ENCODE measurements around the gene ASIC3. TPM values are rescaled to one million over a fixed set of nuclear protein-coding genes. Genes with fewer than 3 reads are reported as not detected.

ASIC3 gene
- polyA plus RNA-seq, 3 donors, result 2.0 TPM; not detected in 2

DNA sequence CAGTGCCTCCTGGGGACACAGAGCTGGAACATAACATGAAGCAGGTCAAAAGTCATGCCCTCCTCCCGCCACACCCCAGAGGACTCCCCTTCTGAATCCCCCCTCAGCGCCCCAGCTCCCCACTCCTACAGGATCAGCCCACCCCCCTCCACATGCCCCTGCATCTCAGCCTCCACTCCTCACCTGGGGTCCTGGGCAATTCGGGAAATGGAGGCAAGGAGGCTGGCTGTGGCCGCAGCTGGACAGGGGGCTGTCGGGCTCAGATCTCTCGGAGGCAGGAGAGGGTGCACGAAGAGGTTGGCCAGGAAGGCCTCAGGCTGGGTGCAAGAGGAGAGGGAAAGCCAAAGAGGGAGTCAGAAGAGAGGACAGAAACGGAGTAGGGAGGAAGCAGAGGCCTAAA, 31.8 kb upstream of the ASIC3 start:
- Histone ChIP-seq H3K36me3 (replicated peaks in 1 of 2; ENCODE audit: control insufficient read depth in 1 of 2, insufficient read depth in 2 of 2, low read length in 2 of 2) (no peaks in the 10 kb centered on the region), H2AFZ (ENCODE audit: insufficient read depth, low read depth, low read length, poor library complexity, severe bottlenecking) (no peak overlapping the region), H3K9me3 (replicated peaks in 1 of 2; ENCODE audit: control insufficient read depth in 1 of 2, insufficient read depth in 1 of 2, low read length in 2 of 2) (peaks cover 0 to 6% of the 10 kb centered on the region in 2 donors), H4K20me1 (ENCODE audit: insufficient read depth, low read length) (no peaks in the 10 kb centered on the region), H3K4me3 (replicated peaks in 1 of 3; ENCODE audit: low read depth in 2 of 3, low read length in 3 of 3) (no peak overlapping the region), H3K79me2 (ENCODE audit: insufficient read depth, low read length) (no peaks in the 10 kb centered on the region), H3K27ac (ENCODE audit: low read depth in 1 of 2, low read length in 2 of 2) (no peak overlapping the region), H3K4me2 (replicated peaks; ENCODE audit: extremely low read depth, low read length, poor library complexity, severe bottlenecking) (no peak overlapping the region), H3K27me3 (ENCODE audit: control insufficient read depth in 2 of 2, insufficient read depth in 2 of 2, low read length in 2 of 2) (peaks cover 25 to 68% of the 10 kb centered on the region in 2 donors), H3K4me1 (ENCODE audit: control insufficient read depth in 1 of 2, insufficient read depth in 2 of 2, low read length in 2 of 2) (peaks cover 31 to 52% of the 10 kb centered on the region in 2 donors), H3K9ac (ENCODE audit: insufficient read depth, low read length, poor library complexity, severe bottlenecking) (no peak overlapping the region)
- peaks cover 46% of the 10 kb centered on the region for H3K4me1 Mint-ChIP-seq
- peak overlapping the region in 1 of 7 donors; percentile 50 for H3K27ac Mint-ChIP-seq
- H3K36me3 Mint-ChIP-seq, result peaks cover 3 to 6% of the 10 kb centered on the region in 2 donors
- WGBS (ENCODE audit: insufficient coverage), result 89% methylated on average over 7 of the region's 8 CpGs
- peaks cover 0 to 22% (median 5%) of the 10 kb centered on the region in 7 donors for H3K9me3 Mint-ChIP-seq
- DNase-seq, result no peak
- peaks cover 67 to 95% (median 78%) of the 10 kb centered on the region in 3 donors for H3K27me3 Mint-ChIP-seq (ENCODE audit: low read depth in 3 of 3)
- intact Hi-C loops (cut with micrococcal nuclease), result loop anchor here in 1 of 2 donors (5.0 kb wide), 1 partner anchor 96 kb away; no protein-coding TSS in a partner anchor
- peak overlapping the region in 1 of 2 donors; percentile 42 for H3K4me3 Mint-ChIP-seq
- TF ChIP-seq, protein P1, sequence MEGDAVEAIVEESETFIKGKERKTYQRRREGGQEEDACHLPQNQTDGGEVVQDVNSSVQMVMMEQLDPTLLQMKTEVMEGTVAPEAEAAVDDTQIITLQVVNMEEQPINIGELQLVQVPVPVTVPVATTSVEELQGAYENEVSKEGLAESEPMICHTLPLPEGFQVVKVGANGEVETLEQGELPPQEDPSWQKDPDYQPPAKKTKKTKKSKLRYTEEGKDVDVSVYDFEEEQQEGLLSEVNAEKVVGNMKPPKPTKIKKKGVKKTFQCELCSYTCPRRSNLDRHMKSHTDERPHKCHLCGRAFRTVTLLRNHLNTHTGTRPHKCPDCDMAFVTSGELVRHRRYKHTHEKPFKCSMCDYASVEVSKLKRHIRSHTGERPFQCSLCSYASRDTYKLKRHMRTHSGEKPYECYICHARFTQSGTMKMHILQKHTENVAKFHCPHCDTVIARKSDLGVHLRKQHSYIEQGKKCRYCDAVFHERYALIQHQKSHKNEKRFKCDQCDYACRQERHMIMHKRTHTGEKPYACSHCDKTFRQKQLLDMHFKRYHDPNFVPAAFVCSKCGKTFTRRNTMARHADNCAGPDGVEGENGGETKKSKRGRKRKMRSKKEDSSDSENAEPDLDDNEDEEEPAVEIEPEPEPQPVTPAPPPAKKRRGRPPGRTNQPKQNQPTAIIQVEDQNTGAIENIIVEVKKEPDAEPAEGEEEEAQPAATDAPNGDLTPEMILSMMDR (IDR thresholded peaks at IDR 0.05), result no peak

- H3K27ac Mint-ChIP-seq, result no peak overlapping the region
- DNase-seq, result no peak
- Histone ChIP-seq H3K79me2 (ENCODE audit: insufficient read depth, low read length) (no peaks in the 10 kb centered on the region), H3K4me3 (replicated peaks in 1 of 3; ENCODE audit: low read depth in 2 of 3, low read length in 3 of 3) (no peak overlapping the region), H3K27ac (ENCODE audit: low read depth in 1 of 2, low read length in 2 of 2) (no peak overlapping the region), H3K9ac (ENCODE audit: insufficient read depth, low read length, poor library complexity, severe bottlenecking) (no peak overlapping the region), H3K4me2 (replicated peaks; ENCODE audit: extremely low read depth, low read length, poor library complexity, severe bottlenecking) (no peak overlapping the region), H3K36me3 (replicated peaks in 1 of 2; ENCODE audit: control insufficient read depth in 1 of 2, insufficient read depth in 2 of 2, low read length in 2 of 2) (no peaks in the 10 kb centered on the region), H4K20me1 (ENCODE audit: insufficient read depth, low read length) (no peaks in the 10 kb centered on the region), H3K9me3 (replicated peaks in 1 of 2; ENCODE audit: control insufficient read depth in 1 of 2, insufficient read depth in 1 of 2, low read length in 2 of 2) (peaks cover 0 to 6% of the 10 kb centered on the region in 2 donors), H3K27me3 (ENCODE audit: control insufficient read depth in 2 of 2, insufficient read depth in 2 of 2, low read length in 2 of 2) (peaks cover 25 to 65% of the 10 kb centered on the region in 2 donors), H3K4me1 (ENCODE audit: control insufficient read depth in 1 of 2, insufficient read depth in 2 of 2, low read length in 2 of 2) (peaks cover 31 to 50% of the 10 kb centered on the region in 2 donors), H2AFZ (ENCODE audit: insufficient read depth, low read depth, low read length, poor library complexity, severe bottlenecking) (no peak overlapping the region)
- H3K9me3 Mint-ChIP-seq, result peaks cover 0 to 21% (median 5%) of the 10 kb centered on the region in 7 donors
- intact Hi-C loops (cut with micrococcal nuclease), result loop anchor here in 1 of 2 donors (5.0 kb wide), 1 partner anchor 95 kb away; no protein-coding TSS in a partner anchor
- peaks cover 42% of the 10 kb centered on the region for H3K4me1 Mint-ChIP-seq
- H3K4me3 Mint-ChIP-seq, result peak overlapping the region in 1 of 2 donors; percentile 88
- 97% methylated on average over 15 of the region's 15 CpGs for WGBS (ENCODE audit: insufficient coverage)
- peaks cover 3 to 5% of the 10 kb centered on the region in 2 donors for H3K36me3 Mint-ChIP-seq
- H3K27me3 Mint-ChIP-seq (ENCODE audit: low read depth in 3 of 3), result peaks cover 66 to 93% (median 78%) of the 10 kb centered on the region in 3 donors
- TF ChIP-seq, protein P1 (IDR thresholded peaks at IDR 0.05), result no peak
Measured at GRCh38 chr7:151016942-151017341, 31.4 kb upstream of the ASIC3 start.
